Spleen (tissue), 11 donors: ENCODE data around the gene REN. TPM values are rescaled to one million over a fixed set of nuclear protein-coding genes. Genes with fewer than 3 reads are reported as not detected.

ENCODE experiments used
- DNase-seq: peaks from one replicate; pipeline ENCODE4 v3.0.0-alpha.2; 2020
- H3K27ac ChIP-seq, 8 donors: fragments of 200-600 bp; sonication (generic) in 7 of 8; 1 replicate in 4 of 8; 2 replicates in 4 of 8; pipeline versions ENCODE4 v1.5.0 to v1.8.0; 2016 to 2021; ENCODE audit warnings: inconsistent platforms in 4 of 8, mild to moderate bottlenecking in 4 of 8, moderate library complexity in 1 of 8
- H3K27me3 ChIP-seq, 7 donors: fragments of 200-600 bp; sonication (generic) in 6 of 7; replicated peaks in 1 of 7; 1 replicate in 4 of 7; 2 replicates in 3 of 7; pipeline versions ENCODE4 v1.5.0 to v1.8.0; 2016 to 2021; ENCODE audit warnings: inconsistent platforms in 3 of 7, mild to moderate bottlenecking in 1 of 7
- H3K36me3 ChIP-seq, 6 donors: fragments of 200-600 bp; sonication (generic) in 5 of 6; 1 replicate in 4 of 6; 2 replicates in 2 of 6; pipeline versions ENCODE4 v1.5.0 to v1.8.0; 2016 to 2021; ENCODE audit warnings: inconsistent platforms in 2 of 6
- H3K4me1 ChIP-seq, 6 donors: fragments of 200-600 bp; sonication (generic) in 5 of 6; 1 replicate in 3 of 6; 2 replicates in 3 of 6; pipeline versions ENCODE4 v1.5.0 to v1.8.0; 2016 to 2021; ENCODE audit warnings: inconsistent platforms in 3 of 6
- H3K4me3 ChIP-seq, 8 donors: fragments of 200-600 bp; sonication (generic) in 7 of 8; 1 replicate in 4 of 8; 2 replicates in 4 of 8; pipeline versions ENCODE4 v1.5.0 to v1.8.0; 2016 to 2021; ENCODE audit warnings: inconsistent platforms in 4 of 8, mild to moderate bottlenecking in 4 of 8, moderate library complexity in 2 of 8
- H3K9me3 ChIP-seq, 8 donors: fragments of 200-600 bp; sonication (generic) in 7 of 8; 1 replicate in 4 of 8; 2 replicates in 4 of 8; pipeline versions ENCODE4 v1.5.0 to v1.8.0; 2016 to 2021; ENCODE audit warnings: inconsistent platforms in 4 of 8
- POLR2A ChIP-seq, 3 donors: fragments of 450-650 bp; IDR thresholded peaks; one replicate each; pipeline ENCODE4 v1.5.1; 2017; ENCODE audit warnings: antibody characterized with exemption in 3 of 3, mild to moderate bottlenecking in 1 of 3
- POLR2AphosphoS5 ChIP-seq, 3 donors: sonication (generic); formaldehyde crosslinking; IDR thresholded peaks; one replicate each; pipeline ENCODE4 v1.5.1; 2017; ENCODE audit warnings: antibody characterized with exemption in 3 of 3
- WGBS, 5 donors: extraction: QIAGEN DNeasy Blood & Tissue Kit in 3 of 5; methylation state at CpG; one replicate each; pipeline versions ENCODE4 v1.1.5 to v1.1.7; 2013 to 2018; 5-methylcytosine and 5-hydroxymethylcytosine counted together
- intact Hi-C: fragments of 100-400 bp; cut with DNase I; formaldehyde crosslinking; loops from one replicate; pipeline ENCODE4 v1.15.0; 2023; ENCODE audit warnings: low total_unique reads
- polyA plus RNA-seq, 3 donors: library from polyadenylated mRNA; stranded (reverse); fragments of 200-250 nt; gene quantifications; one replicate each; pipeline ENCODE4 v1.2.1, GENCODE V29; 2013
- total RNA-seq, 7 donors: library from RNA; depleted of rRNA in 3 of 7; stranded (reverse); fragments of >200 nt in 3 of 7; fragmentation: NEBNext Ultra II Directional in 4 of 7; extraction: Animal tissue kit (Norgen Biotek cat#: 25700) in 4 of 7; gene quantifications; one replicate each; pipeline versions ENCODE4 v1.1.0 to v1.2.1, GENCODE V29; 2016 to 2021
- TF ChIP-seq, protein P1 (sequence below), 11 experiments: fragments of 200-600 bp in 7 of 11; fragments of 450-650 bp in 4 of 11; sonication (generic) in 4 of 11; IDR thresholded peaks in 8 of 11; conservative IDR thresholded peaks in 3 of 11; 1 replicate in 7 of 11; 2 replicates in 4 of 11; pipeline versions ENCODE4 v1.4.0 to v1.8.0; 2016 to 2021; ENCODE audit warnings: antibody characterized with exemption in 11 of 11, inconsistent platforms in 4 of 11, mild to moderate bottlenecking in 1 of 11
- donor health status: healthy with polysubstance abuse.
- donor health status: DM: no; HTN: no; CAD: no; lungs with moderate emphysema.
- donor health status: DM: no; HTN: no; CAD: no.
- donor health status: Bipolar disorder and iron deficiency.
- donor health status: healthy.
- donor health status: DM: no; HTN: no; CAD: no.
- donor health status: DM: yes; HTN: yes; CAD: no.

REN gene
- total and polyA plus RNA-seq, 10 donors: 0.12 to 0.25 TPM; not detected in 8

DNA sequence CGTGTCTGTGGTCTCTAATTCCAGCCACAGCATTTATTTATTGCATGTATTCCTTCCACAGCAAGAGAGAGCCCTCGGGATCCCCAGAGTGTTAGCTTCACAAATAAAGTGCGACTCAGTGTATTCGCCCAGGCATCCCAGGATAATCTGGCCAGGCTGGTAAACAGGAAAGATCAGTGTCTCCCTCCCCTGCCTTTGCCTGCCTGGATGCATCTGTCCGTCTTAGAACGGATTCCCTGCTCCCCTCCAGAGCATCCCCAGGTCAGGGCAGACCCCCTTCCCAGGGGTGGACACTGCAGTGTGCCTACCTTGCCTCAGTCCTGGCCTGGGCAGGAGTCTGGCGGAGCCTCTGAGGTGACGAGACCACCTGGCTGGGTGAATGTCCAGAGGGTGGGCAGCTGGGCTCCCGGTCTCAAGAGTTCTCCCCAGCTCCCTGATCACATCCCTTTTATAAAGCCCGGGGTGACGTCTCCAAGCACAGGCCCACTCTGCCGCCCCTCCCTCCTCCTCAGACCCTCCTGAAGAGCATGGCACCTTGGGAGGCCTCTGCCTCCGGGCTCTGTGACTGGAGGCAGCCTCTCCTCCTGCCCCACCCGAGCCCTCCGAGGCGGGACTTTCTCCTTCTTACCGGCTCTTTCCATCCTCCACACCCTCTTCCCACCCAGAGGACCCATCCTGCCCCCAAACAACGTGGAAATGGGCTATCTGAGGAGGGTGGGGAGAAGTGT, 30.1 kb upstream of the REN start, which contains the start of gene KISS1:
KISS1 (minus strand) TSS at position 424 of the 728 bp plus-strand sequence. CDS start 3,615 bp downstream, outside the sequence.
- no peaks in the 10 kb centered on the region for H3K4me1 ChIP-seq
- H3K9me3 ChIP-seq: no peaks in the 10 kb centered on the region
- intact Hi-C loops: no loop called here
- no peaks in the 10 kb centered on the region for H3K36me3 ChIP-seq
- no peak within 1 kb of the TSS for H3K27ac ChIP-seq
- DNase-seq: peak; percentile 61
- WGBS, 5 donors: 66 to 75% (median 72%) methylated on average over 15 to 18 of the region's 18 CpGs
- H3K27me3 ChIP-seq: peaks cover 0 to 67% (median 3%) of the 10 kb centered on the region in 7 donors
- TF ChIP-seq POLR2A (IDR thresholded peaks at IDR 0.05): no peak
- TF ChIP-seq POLR2AphosphoS5 (IDR thresholded peaks at IDR 0.05): no peak
- TF ChIP-seq, protein P1, sequence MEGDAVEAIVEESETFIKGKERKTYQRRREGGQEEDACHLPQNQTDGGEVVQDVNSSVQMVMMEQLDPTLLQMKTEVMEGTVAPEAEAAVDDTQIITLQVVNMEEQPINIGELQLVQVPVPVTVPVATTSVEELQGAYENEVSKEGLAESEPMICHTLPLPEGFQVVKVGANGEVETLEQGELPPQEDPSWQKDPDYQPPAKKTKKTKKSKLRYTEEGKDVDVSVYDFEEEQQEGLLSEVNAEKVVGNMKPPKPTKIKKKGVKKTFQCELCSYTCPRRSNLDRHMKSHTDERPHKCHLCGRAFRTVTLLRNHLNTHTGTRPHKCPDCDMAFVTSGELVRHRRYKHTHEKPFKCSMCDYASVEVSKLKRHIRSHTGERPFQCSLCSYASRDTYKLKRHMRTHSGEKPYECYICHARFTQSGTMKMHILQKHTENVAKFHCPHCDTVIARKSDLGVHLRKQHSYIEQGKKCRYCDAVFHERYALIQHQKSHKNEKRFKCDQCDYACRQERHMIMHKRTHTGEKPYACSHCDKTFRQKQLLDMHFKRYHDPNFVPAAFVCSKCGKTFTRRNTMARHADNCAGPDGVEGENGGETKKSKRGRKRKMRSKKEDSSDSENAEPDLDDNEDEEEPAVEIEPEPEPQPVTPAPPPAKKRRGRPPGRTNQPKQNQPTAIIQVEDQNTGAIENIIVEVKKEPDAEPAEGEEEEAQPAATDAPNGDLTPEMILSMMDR (IDR thresholded peaks at IDR 0.05 in 8 of 11, conservative IDR thresholded peaks at IDR 0.05 in 3 of 11): no peak
- H3K4me3 ChIP-seq: no peak within 1 kb of the TSS

DNA sequence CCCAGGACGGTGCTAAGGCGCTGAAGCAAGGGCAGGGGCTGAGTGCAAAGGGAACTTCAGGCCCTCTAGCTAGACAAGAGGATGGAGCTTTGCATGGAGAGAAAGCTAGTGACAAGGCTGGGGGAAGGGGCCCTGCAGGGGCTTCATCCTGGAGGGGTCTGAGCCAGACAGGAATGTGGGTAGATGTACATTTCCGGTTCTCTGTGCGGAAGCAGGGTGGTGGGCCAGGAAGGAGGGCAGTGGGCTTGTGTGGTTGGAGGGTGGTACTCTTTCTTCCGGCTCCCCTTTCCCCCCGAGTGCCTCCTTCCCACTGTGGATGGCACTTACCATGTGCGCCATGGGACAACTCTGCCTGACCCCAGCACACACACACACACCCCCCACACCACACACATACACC, 28.6 kb upstream of the REN start:
- Histone ChIP-seq H3K4me3 (no peak overlapping the region), H3K27me3 (peaks cover 0 to 74% (median 16%) of the 10 kb centered on the region in 7 donors), H3K27ac (no peak overlapping the region), H3K4me1 (peaks cover 0 to 13% (median 6%) of the 10 kb centered on the region in 6 donors), H3K36me3 (no peaks in the 10 kb centered on the region), H3K9me3 (no peaks in the 10 kb centered on the region)
- 25 to 36% (median 33%) methylated on average over 4 to 7 of the region's 7 CpGs for WGBS, 5 donors
- TF ChIP-seq, protein P1 (IDR thresholded peaks at IDR 0.05 in 8 of 11, conservative IDR thresholded peaks at IDR 0.05 in 3 of 11): no peak
- TF ChIP-seq POLR2AphosphoS5 (IDR thresholded peaks at IDR 0.05) (no peak), POLR2A (IDR thresholded peaks at IDR 0.05) (no peak)
- intact Hi-C loops: no loop called here
- DNase-seq: peak; percentile 20

DNA sequence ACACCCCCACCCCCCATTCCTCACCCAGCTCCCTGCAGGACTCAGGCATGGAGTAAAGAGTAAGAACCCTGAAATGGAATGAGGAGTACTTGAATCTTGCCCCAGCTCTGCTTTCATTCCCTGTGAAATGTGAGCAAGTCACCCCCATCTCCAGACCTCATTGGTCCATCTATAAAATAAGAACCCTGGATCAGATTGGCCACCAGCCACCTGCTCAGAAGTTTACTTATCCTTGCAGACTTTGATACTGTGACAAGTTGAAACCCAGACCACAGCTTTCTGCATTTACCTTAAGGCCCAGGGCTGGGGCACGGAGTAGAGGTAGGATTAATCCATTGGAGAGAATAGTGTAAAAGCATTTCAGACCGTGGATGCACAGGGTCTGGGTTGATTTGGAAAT, 27.9 kb upstream of the REN start:
- H3K4me1 ChIP-seq: peaks cover 0 to 17% (median 6%) of the 10 kb centered on the region in 6 donors
- peaks cover 0 to 80% (median 21%) of the 10 kb centered on the region in 7 donors for H3K27me3 ChIP-seq
- H3K36me3 ChIP-seq: no peaks in the 10 kb centered on the region
- intact Hi-C loops: no loop called here
- H3K4me3 ChIP-seq: no peak overlapping the region
- no peaks in the 10 kb centered on the region for H3K9me3 ChIP-seq
- DNase-seq: peak; percentile 9
- 68 to 86% (median 82%) methylated on average over 2 of the region's 2 CpGs for WGBS, 5 donors
- no peak overlapping the region for H3K27ac ChIP-seq
- TF ChIP-seq, protein P1 (IDR thresholded peaks at IDR 0.05 in 8 of 11, conservative IDR thresholded peaks at IDR 0.05 in 3 of 11): no peak
- TF ChIP-seq POLR2AphosphoS5 (IDR thresholded peaks at IDR 0.05): no peak
- TF ChIP-seq POLR2A (IDR thresholded peaks at IDR 0.05): no peak

GRCh38 chr1:204192589-204193352, 26.6 kb upstream of the REN start:
- 73 to 90% (median 79%) methylated on average over 3 of the region's 3 CpGs for WGBS, 5 donors

More at GRCh38 chr1:204192589-204193352, 26.6 kb upstream of the REN start:
- TF ChIP-seq POLR2AphosphoS5 (IDR thresholded peaks at IDR 0.05): no peak
- TF ChIP-seq, protein P1 (IDR thresholded peaks at IDR 0.05 in 8 of 11, conservative IDR thresholded peaks at IDR 0.05 in 3 of 11): no peak
- no peak for TF ChIP-seq POLR2A (IDR thresholded peaks at IDR 0.05)
- DNase-seq: no peak
- Histone ChIP-seq H3K27me3 (peaks cover 0 to 81% (median 33%) of the 10 kb centered on the region in 7 donors), H3K4me3 (no peak overlapping the region), H3K4me1 (peaks cover 0 to 17% (median 6%) of the 10 kb centered on the region in 6 donors), H3K9me3 (no peaks in the 10 kb centered on the region), H3K27ac (no peak overlapping the region), H3K36me3 (no peaks in the 10 kb centered on the region)
- intact Hi-C loops: no loop called here
